Large intestine (tissue), 3 donors: Measurements from ENCODE around the gene TSPOAP1. TPM values are rescaled to one million over a fixed set of nuclear protein-coding genes. Genes with fewer than 3 reads are reported as not detected.
A peak's percentile ranks its signal among the peaks of the same experiment; 100 is the strongest.

ENCODE experiments used
- DNase-seq, 2 donors: peaks; one replicate each; pipeline versions ENCODE4 v3.0.0 to v3.0.0-alpha.2; 2013
- H3K27ac ChIP-seq: one replicate; pipeline ENCODE4 v1.5.1; 2013; ENCODE audit warnings: low read length
- H3K27me3 ChIP-seq: 2 replicates; pipeline ENCODE4 v1.6.1; 2013; ENCODE audit warnings: low read length; ENCODE audit not compliant: control insufficient read depth, insufficient read depth
- H3K36me3 ChIP-seq: 2 replicates; pipeline ENCODE4 v1.6.1; 2013; ENCODE audit warnings: low read length; ENCODE audit not compliant: control insufficient read depth, insufficient read depth
- H3K4me1 ChIP-seq: one replicate; pipeline ENCODE4 v1.6.1; 2013; ENCODE audit warnings: low read length; ENCODE audit not compliant: control insufficient read depth, insufficient read depth
- H3K4me3 ChIP-seq: one replicate; pipeline ENCODE4 v1.5.1; 2013; ENCODE audit warnings: low read length
- H3K9me3 ChIP-seq: one replicate; pipeline ENCODE4 v1.6.1; 2013; ENCODE audit warnings: mild to moderate bottlenecking, low read depth, low read length, moderate library complexity; ENCODE audit not compliant: control insufficient read depth
- WGBS: methylation state at CpG from one replicate; pipeline ENCODE4 v1.1.5; 2013; ENCODE audit warnings: low lambda C conversion rate; ENCODE audit not compliant: insufficient coverage; 5-methylcytosine and 5-hydroxymethylcytosine counted together
- polyA plus RNA-seq: library from polyadenylated mRNA; unstranded; fragments of 120-200 nt; gene quantifications from one replicate; pipeline ENCODE4 v1.2.1, GENCODE V29; 2013

TSPOAP1 gene
- polyA plus RNA-seq, 1 donor, result 17.2 TPM

GRCh38 chr17:58308173-58308984 lies 20.2 kb downstream of the TSPOAP1 start:
- Histone ChIP-seq H3K27me3 (no peaks in the 10 kb centered on the region), H3K4me3 (no peak overlapping the region), H3K4me1 (no peaks in the 10 kb centered on the region), H3K27ac (no peak overlapping the region), H3K36me3 (no peaks in the 10 kb centered on the region), H3K9me3 (no peaks in the 10 kb centered on the region)
- no CpG with 5 or more reads among the region's 32 CpGs for WGBS
- DNase-seq, result no peak

- no peaks in the 10 kb centered on the region for H3K27me3 ChIP-seq
- no peaks in the 10 kb centered on the region for H3K9me3 ChIP-seq
- no peak overlapping the region for H3K4me3 ChIP-seq
- no peaks in the 10 kb centered on the region for H3K36me3 ChIP-seq
- WGBS, result 92% methylated on average over 2 of the region's 20 CpGs
- DNase-seq, result no peak
- H3K27ac ChIP-seq, result no peak overlapping the region
- no peaks in the 10 kb centered on the region for H3K4me1 ChIP-seq
Measured at GRCh38 chr17:58307468-58308172, 21.0 kb downstream of the TSPOAP1 start.

GRCh38 chr17:58306131-58306951 lies 22.3 kb downstream of the TSPOAP1 start:
- no peak for DNase-seq
- Histone ChIP-seq H3K4me3 (no peak overlapping the region), H3K9me3 (no peaks in the 10 kb centered on the region), H3K27ac (no peak overlapping the region), H3K36me3 (no peaks in the 10 kb centered on the region), H3K4me1 (no peaks in the 10 kb centered on the region), H3K27me3 (no peaks in the 10 kb centered on the region)
- no CpG with 5 or more reads among the region's 19 CpGs for WGBS

- H3K4me1 ChIP-seq, result no peaks in the 10 kb centered on the region
- no peaks in the 10 kb centered on the region for H3K36me3 ChIP-seq
- no peak for DNase-seq
- H3K9me3 ChIP-seq, result no peaks in the 10 kb centered on the region
- H3K27me3 ChIP-seq, result no peaks in the 10 kb centered on the region
- H3K4me3 ChIP-seq, result no peak overlapping the region
- H3K27ac ChIP-seq, result no peak overlapping the region
- WGBS, result no CpG with 5 or more reads among the region's 8 CpGs
Measured at GRCh38 chr17:58305626-58306025, 23.0 kb downstream of the TSPOAP1 start.

GRCh38 chr17:58304750-58305486 lies 23.7 kb downstream of the TSPOAP1 start:
- Histone ChIP-seq H3K27ac (no peak overlapping the region), H3K9me3 (no peaks in the 10 kb centered on the region), H3K4me3 (no peak overlapping the region), H3K4me1 (no peaks in the 10 kb centered on the region), H3K27me3 (no peaks in the 10 kb centered on the region), H3K36me3 (no peaks in the 10 kb centered on the region)
- WGBS, result no CpG with 5 or more reads among the region's 14 CpGs
- no peak for DNase-seq

GRCh38 chr17:58303971-58304749 lies 24.4 kb downstream of the TSPOAP1 start:
- Histone ChIP-seq H3K9me3 (no peaks in the 10 kb centered on the region), H3K4me1 (no peaks in the 10 kb centered on the region), H3K27ac (no peak overlapping the region), H3K27me3 (no peaks in the 10 kb centered on the region), H3K36me3 (no peaks in the 10 kb centered on the region), H3K4me3 (no peak overlapping the region)
- peak in 1 of 2 donors; percentile 28 for DNase-seq
- no CpG with 5 or more reads among the region's 10 CpGs for WGBS

- WGBS, result no CpG with 5 or more reads among the region's 9 CpGs
- Histone ChIP-seq H3K4me3 (no peak overlapping the region), H3K27ac (no peak overlapping the region), H3K4me1 (no peaks in the 10 kb centered on the region), H3K27me3 (no peaks in the 10 kb centered on the region), H3K9me3 (no peaks in the 10 kb centered on the region), H3K36me3 (no peaks in the 10 kb centered on the region)
- no peak for DNase-seq
Measured at GRCh38 chr17:58302919-58303585, 25.5 kb downstream of the TSPOAP1 start.

GRCh38 chr17:58302171-58302918 lies 26.2 kb downstream of the TSPOAP1 start:
- Histone ChIP-seq H3K27me3 (no peaks in the 10 kb centered on the region), H3K9me3 (no peaks in the 10 kb centered on the region), H3K4me1 (no peaks in the 10 kb centered on the region), H3K4me3 (no peak overlapping the region), H3K36me3 (no peaks in the 10 kb centered on the region), H3K27ac (no peak overlapping the region)
- DNase-seq, result no peak
- no CpG with 5 or more reads among the region's 9 CpGs for WGBS
